ENCODE measurements around the gene DNAJB11.

The DNAJB11 gene

DNA sequence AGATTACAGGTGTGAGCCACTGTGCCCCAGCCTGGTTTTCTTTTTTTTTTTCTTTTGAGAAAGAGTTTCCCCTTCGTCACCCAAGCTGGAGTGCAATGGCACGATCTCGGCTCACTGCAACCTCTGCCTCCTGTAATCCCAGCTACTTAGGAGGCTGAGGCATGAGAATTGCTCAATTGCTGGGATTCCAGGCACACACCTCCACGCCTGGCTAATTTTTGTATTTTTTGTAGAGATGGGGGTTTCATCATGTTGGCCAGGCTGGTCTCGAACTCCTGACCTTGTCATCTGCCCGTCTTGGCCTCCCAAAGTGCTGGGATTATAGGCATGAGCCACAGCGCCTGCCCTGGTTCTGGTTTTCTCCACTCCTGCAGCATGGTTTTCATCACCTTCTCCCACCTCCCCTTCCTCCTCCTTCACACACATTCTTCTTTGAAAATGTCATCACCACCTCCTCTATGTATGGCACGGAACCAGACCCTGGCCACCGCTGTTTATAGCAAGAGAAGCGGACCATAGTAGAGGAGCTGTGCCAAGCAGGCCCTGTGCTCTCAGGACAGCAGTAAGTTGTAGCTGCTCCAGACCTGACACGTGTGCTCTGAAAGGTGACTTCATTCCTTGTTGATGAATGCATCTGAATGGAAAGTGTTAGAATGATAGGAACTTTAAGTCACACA lies 27.7 kb downstream of the DNAJB11 start:
- Mint-ChIP-seq H3K36me3 (no peaks in the 10 kb centered on the region), H3K4me1 (ENCODE audit: low read depth) (no peaks in the 10 kb centered on the region), H3K27ac (no peak overlapping the region), H3K4me3 (no peak overlapping the region), H3K27me3 (peaks cover 2% of the 10 kb centered on the region), H3K9me3 (ENCODE audit: low read depth) (no peaks in the 10 kb centered on the region)

DNA sequence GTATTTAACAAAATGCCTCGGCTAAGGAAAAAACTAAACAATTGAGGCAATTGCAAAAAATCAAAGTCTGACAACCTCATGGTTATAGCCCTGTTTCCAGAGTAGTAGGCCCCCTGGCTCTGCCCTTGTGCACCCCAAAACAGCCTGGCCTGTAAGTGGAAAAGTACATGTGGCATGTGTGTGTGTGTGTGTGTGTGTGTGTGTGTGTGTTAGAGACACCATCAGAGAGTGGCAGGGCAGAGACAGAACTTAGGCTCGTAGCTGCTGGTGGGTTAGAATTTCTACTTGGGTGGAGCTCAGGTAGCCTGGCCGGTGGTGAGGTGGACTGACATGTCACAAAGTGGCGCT lies 28.2 kb downstream of the DNAJB11 start:
- Mint-ChIP-seq H3K27me3 (peaks cover 2% of the 10 kb centered on the region), H3K27ac (no peak overlapping the region), H3K9me3 (ENCODE audit: low read depth) (no peaks in the 10 kb centered on the region), H3K36me3 (no peaks in the 10 kb centered on the region), H3K4me3 (no peak overlapping the region), H3K4me1 (ENCODE audit: low read depth) (no peaks in the 10 kb centered on the region)

DNA sequence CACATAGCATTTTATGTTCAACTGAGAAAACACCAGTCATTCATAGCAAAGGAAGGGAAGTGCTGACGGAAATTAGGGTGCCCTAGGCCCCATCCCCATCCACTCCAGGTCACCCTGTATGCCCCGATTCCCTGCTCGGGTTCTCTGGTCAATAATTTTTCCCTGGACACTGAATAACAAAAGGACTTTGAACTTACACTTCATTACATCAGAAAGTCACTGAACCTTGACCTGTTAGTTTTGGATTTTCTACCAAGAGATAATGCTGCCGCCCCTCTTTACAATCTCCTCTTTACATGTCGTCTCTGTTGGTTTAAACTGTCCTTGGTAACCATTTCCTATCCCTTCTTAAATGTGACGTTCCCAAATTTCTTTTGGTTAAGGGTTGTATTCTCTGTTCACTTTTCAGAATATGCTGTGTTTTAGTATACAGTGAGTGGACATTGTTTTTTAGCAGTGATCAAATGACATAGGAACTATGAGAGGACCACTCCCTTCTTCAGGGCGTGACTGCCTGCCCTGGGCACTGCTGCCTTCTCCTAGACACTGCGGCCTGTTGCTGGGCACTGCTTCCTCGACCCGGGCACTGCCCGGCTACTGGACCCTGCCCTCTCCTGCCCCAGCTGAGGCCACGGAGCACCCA lies 28.7 kb downstream of the DNAJB11 start:
- H3K4me3 Mint-ChIP-seq = no peak overlapping the region
- peaks cover 2% of the 10 kb centered on the region for H3K27me3 Mint-ChIP-seq
- no peaks in the 10 kb centered on the region for H3K9me3 Mint-ChIP-seq (ENCODE audit: low read depth)
- H3K4me1 Mint-ChIP-seq (ENCODE audit: low read depth) = no peaks in the 10 kb centered on the region
- no peak overlapping the region for H3K27ac Mint-ChIP-seq
- H3K36me3 Mint-ChIP-seq = no peaks in the 10 kb centered on the region

DNA sequence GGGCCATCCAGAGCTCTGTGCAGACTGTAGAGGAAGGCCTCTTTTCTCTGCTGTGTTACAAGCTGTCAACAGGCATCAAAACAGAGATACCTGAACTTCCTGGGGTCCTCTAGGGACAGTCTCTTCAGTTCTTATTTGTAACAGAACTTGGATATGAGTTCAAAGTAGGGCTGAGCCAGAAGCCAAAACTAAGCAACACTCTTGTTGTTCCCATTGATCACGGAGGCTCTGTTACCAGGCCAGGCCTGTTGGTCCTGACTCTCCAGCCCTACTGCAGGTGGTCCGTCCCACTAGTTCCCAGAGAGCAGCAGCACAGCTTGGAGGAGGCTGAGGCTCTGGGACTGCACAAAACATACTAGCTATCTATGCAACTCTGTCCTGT lies 29.3 kb downstream of the DNAJB11 start:
- no peaks in the 10 kb centered on the region for H3K9me3 Mint-ChIP-seq (ENCODE audit: low read depth)
- peaks cover 2% of the 10 kb centered on the region for H3K27me3 Mint-ChIP-seq
- no peak overlapping the region for H3K4me3 Mint-ChIP-seq
- no peaks in the 10 kb centered on the region for H3K36me3 Mint-ChIP-seq
- H3K4me1 Mint-ChIP-seq (ENCODE audit: low read depth) = no peaks in the 10 kb centered on the region
- no peak overlapping the region for H3K27ac Mint-ChIP-seq

DNA sequence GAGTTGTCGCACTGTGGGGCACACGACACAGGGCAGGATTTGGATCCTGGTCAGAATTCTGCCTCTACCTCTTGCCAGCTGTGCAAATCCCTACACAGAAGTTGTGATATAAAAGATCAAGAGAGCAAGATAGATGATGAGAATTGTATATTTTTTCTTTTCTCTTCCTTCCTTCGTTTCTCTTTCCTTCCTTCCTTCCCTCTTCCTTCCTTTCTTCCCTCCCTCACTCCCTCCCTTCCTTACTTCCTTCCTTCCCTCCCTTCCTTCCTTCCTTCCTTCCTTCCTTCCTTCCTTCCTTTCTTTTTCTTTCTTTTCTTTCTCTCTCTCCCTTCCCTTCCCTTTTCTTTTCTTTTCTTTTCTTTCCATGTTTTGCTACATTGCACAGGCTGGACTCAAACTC lies 30.4 kb downstream of the DNAJB11 start:
- Mint-ChIP-seq H3K27ac (no peak overlapping the region), H3K4me1 (ENCODE audit: low read depth) (no peaks in the 10 kb centered on the region), H3K36me3 (no peaks in the 10 kb centered on the region), H3K27me3 (no peaks in the 10 kb centered on the region), H3K9me3 (ENCODE audit: low read depth) (no peaks in the 10 kb centered on the region), H3K4me3 (no peak overlapping the region)

DNA sequence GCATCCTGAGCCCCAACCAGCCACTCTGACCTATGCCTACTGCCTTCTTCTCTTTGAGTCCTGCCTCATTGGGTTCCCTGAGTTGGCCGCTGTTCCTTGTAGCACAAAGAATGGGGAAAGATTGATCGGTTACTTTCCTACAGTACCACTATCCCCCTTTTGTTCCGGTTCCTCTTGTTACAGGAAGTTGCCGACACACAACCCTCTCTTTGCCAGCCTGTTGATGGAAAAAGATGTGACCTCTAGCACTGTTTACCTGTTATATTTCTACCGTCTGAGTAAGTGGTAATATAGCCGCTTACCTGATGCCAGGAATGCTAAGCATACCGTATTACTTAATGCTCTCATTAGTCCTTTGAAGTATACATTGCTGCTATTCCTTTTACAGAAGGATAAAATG lies 32.6 kb downstream of the DNAJB11 start:
- no peaks in the 10 kb centered on the region for H3K36me3 Mint-ChIP-seq
- no peak overlapping the region for H3K4me3 Mint-ChIP-seq
- no peaks in the 10 kb centered on the region for H3K4me1 Mint-ChIP-seq (ENCODE audit: low read depth)
- no peaks in the 10 kb centered on the region for H3K9me3 Mint-ChIP-seq (ENCODE audit: low read depth)
- H3K27me3 Mint-ChIP-seq = no peaks in the 10 kb centered on the region
- H3K27ac Mint-ChIP-seq = no peak overlapping the region

DNA sequence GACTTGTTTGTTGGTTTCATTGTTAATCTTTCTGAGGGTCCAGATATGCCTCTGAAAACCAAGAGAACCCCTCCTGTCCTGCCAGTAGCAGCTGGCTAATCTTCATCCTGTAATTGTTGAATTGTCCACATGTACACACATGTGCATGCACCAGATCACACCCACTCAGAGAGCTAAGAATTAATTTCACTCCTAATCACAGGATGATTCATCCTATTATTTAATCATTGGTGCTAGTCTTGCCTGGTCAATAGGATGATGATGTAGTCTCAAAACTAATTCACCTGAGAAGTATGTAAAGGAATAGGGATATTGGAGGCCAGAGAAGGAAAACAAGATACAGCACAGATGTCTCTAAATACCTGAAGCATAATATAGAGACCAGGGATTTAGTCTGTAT lies 34.6 kb downstream of the DNAJB11 start:
- no peak overlapping the region for H3K4me3 Mint-ChIP-seq
- H3K27me3 Mint-ChIP-seq = no peaks in the 10 kb centered on the region
- H3K4me1 Mint-ChIP-seq (ENCODE audit: low read depth) = no peaks in the 10 kb centered on the region
- no peaks in the 10 kb centered on the region for H3K36me3 Mint-ChIP-seq
- H3K9me3 Mint-ChIP-seq (ENCODE audit: low read depth) = no peaks in the 10 kb centered on the region
- H3K27ac Mint-ChIP-seq = no peak overlapping the region

DNA sequence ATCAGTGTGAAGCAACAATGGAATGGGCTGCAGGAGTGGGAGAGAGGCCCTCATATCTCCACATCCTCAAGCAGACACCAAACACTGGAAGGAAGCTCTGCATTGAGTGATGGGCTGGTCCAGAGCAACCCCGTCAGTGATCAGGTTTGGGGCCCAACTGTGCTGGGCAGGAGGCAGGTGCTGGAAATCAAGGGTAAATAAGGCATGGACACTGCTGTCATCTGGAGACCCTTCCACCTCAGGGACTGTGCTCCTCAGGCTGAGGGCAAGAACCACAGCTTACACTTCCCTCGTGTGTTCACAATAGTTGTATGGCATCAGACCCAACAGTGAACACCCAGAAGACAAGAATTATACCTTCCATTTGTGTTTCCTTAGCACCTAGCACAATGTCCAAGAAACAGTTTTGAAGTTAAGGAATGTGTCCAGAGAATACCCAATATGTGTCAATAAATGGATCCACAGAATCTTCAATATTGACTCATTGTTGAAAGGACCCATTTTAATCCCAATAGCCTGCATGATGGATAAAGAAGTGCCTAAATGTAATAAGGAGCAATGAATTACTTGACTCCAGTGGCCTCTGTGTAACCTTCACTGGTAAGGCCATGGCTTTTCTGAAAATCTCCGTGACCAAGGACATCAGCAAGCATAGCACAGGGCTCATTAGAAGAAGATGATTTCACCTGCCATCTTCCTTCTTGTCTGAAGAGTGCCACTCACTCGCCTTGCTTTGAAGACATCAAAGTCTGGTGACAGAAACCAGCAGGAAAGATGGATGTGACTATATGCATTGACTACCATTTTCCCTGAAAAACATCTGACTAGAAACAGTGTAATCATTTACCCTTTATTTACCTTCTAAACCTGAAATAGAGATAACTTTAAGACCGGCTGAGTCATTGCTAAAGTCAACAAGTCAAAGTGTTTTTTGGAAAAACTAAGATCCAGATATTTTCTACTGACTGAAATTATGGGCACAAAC lies 35.3 kb downstream of the DNAJB11 start:
- H3K9me3 Mint-ChIP-seq (ENCODE audit: low read depth) = no peaks in the 10 kb centered on the region
- H3K27me3 Mint-ChIP-seq = no peaks in the 10 kb centered on the region
- H3K36me3 Mint-ChIP-seq = no peaks in the 10 kb centered on the region
- no peak overlapping the region for H3K4me3 Mint-ChIP-seq
- H3K4me1 Mint-ChIP-seq (ENCODE audit: low read depth) = no peaks in the 10 kb centered on the region
- H3K27ac Mint-ChIP-seq = no peak overlapping the region

DNA sequence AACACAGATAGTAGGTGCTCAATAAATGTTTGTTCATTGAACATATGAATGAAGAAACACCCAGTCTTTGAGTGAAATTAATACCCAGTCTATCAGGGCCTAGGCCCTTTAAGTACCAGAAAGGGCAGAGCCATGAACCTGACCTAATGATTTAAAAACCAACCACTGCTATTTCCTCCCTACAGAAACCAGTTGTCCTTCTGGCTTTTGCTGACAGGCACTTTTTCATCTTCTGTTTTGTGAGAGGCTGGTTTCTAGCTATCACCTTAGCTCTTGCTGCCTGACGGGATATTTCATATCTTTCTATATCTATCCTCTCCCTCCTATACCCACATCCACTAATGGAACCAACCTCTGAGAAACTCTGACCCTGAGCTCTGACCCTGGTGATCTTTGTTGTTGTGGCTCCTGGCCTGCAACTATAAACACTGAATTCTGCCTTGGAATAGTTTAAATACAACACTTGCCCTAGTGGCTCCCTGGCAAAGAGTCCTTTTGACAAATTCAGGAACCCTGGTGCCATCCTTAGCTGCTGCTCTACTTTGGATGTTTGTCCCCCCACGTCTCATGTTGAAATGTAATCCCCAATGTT lies 38.2 kb downstream of the DNAJB11 start:
- no peaks in the 10 kb centered on the region for H3K9me3 Mint-ChIP-seq (ENCODE audit: low read depth)
- no peaks in the 10 kb centered on the region for H3K36me3 Mint-ChIP-seq
- H3K4me3 Mint-ChIP-seq = no peak overlapping the region
- H3K27ac Mint-ChIP-seq = no peak overlapping the region
- no peaks in the 10 kb centered on the region for H3K27me3 Mint-ChIP-seq
- H3K4me1 Mint-ChIP-seq (ENCODE audit: low read depth) = no peaks in the 10 kb centered on the region

DNA sequence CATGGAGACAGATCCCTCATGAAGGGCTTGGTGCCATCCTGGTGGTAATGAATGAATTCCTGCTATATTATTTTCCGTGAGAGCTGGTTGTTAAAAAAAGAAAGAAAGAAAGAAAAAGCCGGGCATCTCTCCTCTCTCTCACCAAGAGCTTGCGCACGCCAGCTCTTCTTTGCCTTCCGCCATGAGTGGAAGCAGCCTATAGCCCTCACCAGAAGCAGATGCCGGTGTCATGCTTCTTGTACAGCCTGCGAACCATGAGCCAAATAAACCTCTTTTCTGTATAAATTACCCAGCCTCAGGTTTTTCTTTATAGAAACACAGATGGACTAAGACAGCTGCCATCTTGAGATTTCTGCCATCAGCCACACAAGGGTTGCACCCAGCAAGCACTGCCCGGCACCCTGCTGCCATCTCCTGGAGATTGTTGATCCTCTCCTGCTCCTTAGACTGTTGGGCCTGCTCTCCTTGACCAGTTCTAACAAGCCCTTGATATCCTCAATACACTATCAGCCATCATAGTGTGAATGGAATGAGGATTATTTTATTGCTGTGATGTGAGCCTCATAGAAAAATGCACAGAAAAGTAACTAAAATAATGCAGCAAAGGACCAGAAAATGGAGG lies 38.8 kb downstream of the DNAJB11 start:
- H3K27me3 Mint-ChIP-seq = peaks cover under 1% of the 10 kb centered on the region
- H3K9me3 Mint-ChIP-seq (ENCODE audit: low read depth) = no peaks in the 10 kb centered on the region
- H3K4me3 Mint-ChIP-seq = no peak overlapping the region
- H3K4me1 Mint-ChIP-seq (ENCODE audit: low read depth) = peaks cover 2% of the 10 kb centered on the region
- H3K36me3 Mint-ChIP-seq = no peaks in the 10 kb centered on the region
- H3K27ac Mint-ChIP-seq = no peak overlapping the region

DNA sequence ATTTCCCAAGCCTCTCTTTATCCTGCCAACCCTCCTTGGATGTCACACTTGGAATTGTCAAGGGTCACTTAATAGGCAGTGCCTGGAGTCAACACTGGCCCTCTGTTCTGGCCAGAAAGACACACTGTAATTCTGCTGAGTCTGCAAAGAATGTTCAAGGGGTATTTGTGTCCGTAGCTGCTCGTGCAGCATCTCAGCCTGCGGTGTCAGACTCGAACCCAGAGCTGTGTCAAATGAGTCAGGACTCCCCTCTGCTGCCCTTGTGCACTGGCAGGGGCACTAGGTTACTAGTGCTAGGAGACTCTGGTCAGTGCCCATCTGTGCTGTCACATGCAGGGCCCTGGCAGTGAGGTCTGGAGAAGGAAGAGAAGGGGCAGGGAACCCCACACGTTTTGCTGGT lies 41.5 kb downstream of the DNAJB11 start:
- H3K27ac Mint-ChIP-seq = no peak overlapping the region
- no peaks in the 10 kb centered on the region for H3K9me3 Mint-ChIP-seq (ENCODE audit: low read depth)
- peaks cover 16% of the 10 kb centered on the region for H3K4me1 Mint-ChIP-seq (ENCODE audit: low read depth)
- no peak overlapping the region for H3K4me3 Mint-ChIP-seq
- peaks cover 3% of the 10 kb centered on the region for H3K27me3 Mint-ChIP-seq
- H3K36me3 Mint-ChIP-seq = no peaks in the 10 kb centered on the region

DNA sequence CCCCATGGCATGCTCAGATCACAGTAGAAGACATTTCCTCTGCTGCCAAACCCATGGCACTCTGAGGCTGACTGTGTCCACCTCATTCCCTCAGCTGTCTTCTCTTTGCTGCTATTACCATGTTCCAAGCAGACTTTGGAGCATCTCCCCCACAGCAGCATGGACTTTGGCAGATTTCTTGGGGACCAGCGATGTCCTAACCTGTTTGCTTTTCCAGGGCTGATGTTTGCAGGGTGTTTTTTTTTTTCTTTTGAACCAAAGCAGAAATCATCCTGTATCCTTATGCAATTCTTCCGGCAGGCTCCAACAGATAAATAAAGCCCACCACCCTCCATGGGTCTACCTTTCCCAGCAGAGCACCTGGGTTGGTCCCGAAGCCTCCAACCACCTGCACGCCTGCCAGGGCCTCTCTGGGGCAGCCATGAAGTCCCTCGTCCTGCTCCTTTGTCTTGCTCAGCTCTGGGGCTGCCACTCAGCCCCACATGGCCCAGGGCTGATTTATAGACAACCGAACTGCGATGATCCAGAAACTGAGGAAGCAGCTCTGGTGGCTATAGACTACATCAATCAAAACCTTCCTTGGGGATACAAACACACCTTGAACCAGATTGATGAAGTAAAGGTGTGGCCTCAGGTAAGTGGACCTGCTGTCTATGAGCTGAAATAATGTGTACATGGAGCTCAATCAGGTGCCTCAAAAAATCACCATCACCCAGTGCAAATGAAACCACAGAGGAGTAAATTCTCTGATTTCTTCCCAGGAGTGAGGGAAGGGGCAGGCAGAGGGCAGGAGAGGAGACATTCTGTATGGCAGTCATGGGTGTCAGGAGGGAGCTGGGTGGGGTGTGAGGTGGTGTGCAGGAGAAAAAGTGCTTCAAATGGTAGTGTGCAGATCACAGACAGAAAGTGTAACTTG lies 42.5 kb downstream of the DNAJB11 start, which contains the start of gene AHSG:
AHSG (plus strand) TSS at position 340 of the 916 bp plus-strand sequence; CDS start at position 422, 82 bp downstream.
- Mint-ChIP-seq H3K4me1 (ENCODE audit: low read depth) (peaks cover 20% of the 10 kb centered on the region), H3K4me3 (no peak within 1 kb of the TSS), H3K27ac (no peak within 1 kb of the TSS), H3K27me3 (peaks cover 6% of the 10 kb centered on the region), H3K36me3 (no peaks in the 10 kb centered on the region), H3K9me3 (ENCODE audit: low read depth) (no peaks in the 10 kb centered on the region)

DNA sequence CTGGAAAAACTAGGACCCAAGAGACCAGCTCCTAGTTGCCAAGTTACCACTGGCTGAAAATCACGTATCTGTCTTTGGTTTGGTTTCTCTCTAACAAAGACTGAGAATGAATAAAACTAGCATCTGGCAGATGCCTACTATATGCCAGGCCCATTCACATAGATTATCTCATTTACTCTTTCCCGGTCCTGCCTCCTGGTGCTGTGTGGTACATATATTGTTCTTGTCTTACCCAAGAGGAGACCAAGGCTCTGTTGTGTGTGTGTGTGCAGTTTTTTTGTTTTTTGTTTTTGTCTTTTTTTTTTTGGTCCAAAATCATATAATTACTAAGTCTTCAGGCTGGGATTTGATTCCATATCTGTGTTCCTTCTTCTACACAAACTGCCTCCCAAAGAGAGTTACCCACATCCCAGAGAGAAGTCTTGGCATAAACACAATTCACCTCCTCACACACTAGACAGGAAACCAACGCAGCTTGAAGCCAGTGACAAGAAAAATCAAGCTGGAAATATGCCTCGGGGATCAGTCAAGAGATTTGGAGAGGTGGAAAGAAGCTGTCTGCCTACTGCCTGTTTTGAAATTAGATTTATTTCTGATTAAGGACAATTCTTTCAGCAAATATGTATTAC lies 43.2 kb downstream of the DNAJB11 start:
- Mint-ChIP-seq H3K9me3 (ENCODE audit: low read depth) (no peaks in the 10 kb centered on the region), H3K27ac (no peak overlapping the region), H3K4me1 (ENCODE audit: low read depth) (peaks cover 20% of the 10 kb centered on the region), H3K36me3 (no peaks in the 10 kb centered on the region), H3K4me3 (no peak overlapping the region), H3K27me3 (peaks cover 11% of the 10 kb centered on the region)
